ENCODE data around the gene IFNA13.

DNA sequence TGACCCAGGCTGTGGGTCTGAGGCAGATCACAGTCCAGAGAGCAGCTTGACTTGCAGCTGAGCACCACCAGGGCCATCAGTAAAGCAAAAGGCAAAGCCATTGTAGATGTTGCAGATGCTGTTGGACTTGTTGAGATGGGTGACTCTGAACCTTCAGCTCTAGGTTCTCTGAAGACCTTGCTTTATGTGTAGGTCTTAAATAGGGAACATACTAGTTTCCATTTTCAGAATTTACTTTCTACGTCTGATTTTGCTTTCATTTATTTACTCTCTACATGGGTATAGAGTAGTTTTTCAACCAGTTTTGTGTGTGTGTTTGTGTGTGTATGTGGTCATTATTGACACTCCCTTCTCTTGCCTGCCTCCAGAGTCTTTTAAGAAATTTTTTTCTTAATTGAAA is 17.1 kb downstream of the IFNA13 start, which contains the start of gene IFNA6:
- TF ChIP-seq CTCF (conservative IDR thresholded peaks at IDR 0.05 in 1 of 2, IDR thresholded peaks at IDR 0.05 in 1 of 2; ENCODE audit: low read depth in 1 of 2, low read length in 2 of 2) (no peak), EZH2 (IDR thresholded peaks at IDR 0.05; ENCODE audit: low read length, missing control alignments) (no peak)

Data from fibroblast of lung (primary cell).